IPS DF 6.9 (cell line): ENCODE data around the gene SMC2.

Experiments
- DNase-seq: peaks from one replicate; pipeline ENCODE4 v3.0.0-alpha.2; 2013; ENCODE audit warnings: low read depth, low spot score
- H3K27ac ChIP-seq: one replicate; pipeline ENCODE4 v1.5.1; 2013; ENCODE audit warnings: low read length, control low read depth
- H3K27me3 ChIP-seq: 2 replicates; pipeline ENCODE4 v1.6.1; 2013; ENCODE audit warnings: mild to moderate bottlenecking, low read length; ENCODE audit not compliant: control insufficient read depth, insufficient read depth
- H3K36me3 ChIP-seq: 2 replicates; pipeline ENCODE4 v1.6.1; 2013; ENCODE audit warnings: low read length; ENCODE audit not compliant: control insufficient read depth, insufficient read depth
- H3K4me1 ChIP-seq: 2 replicates; pipeline ENCODE4 v1.6.1; 2013; ENCODE audit warnings: low read length; ENCODE audit not compliant: control insufficient read depth, insufficient read depth
- H3K4me3 ChIP-seq: 2 replicates; pipeline ENCODE4 v1.5.1; 2013; ENCODE audit warnings: mild to moderate bottlenecking, low read length
- H3K9me3 ChIP-seq: 2 replicates; pipeline ENCODE4 v1.6.1; 2013; ENCODE audit warnings: low read length, inconsistent platforms; ENCODE audit not compliant: control insufficient read depth, insufficient read depth
- WGBS: extraction: QIAGEN DNeasy Blood & Tissue Kit; methylation state at CpG from one replicate; pipeline ENCODE4 v1.1.7; 2013; ENCODE audit warnings: mixed read lengths, missing lambda C conversion rate; ENCODE audit not compliant: insufficient read length, insufficient coverage; 5-methylcytosine and 5-hydroxymethylcytosine counted together

Gene SMC2

GRCh38 chr9:104173067-104173466 is 79.0 kb downstream of the SMC2 start:
- H3K9me3 ChIP-seq = no peaks in the 10 kb centered on the region
- no peaks in the 10 kb centered on the region for H3K27me3 ChIP-seq
- DNase-seq = no peak
- no peaks in the 10 kb centered on the region for H3K4me1 ChIP-seq
- no peak overlapping the region for H3K27ac ChIP-seq
- WGBS = no CpG with 5 or more reads among the region's 1 CpG
- no peak overlapping the region for H3K4me3 ChIP-seq
- H3K36me3 ChIP-seq = no peaks in the 10 kb centered on the region

DNA sequence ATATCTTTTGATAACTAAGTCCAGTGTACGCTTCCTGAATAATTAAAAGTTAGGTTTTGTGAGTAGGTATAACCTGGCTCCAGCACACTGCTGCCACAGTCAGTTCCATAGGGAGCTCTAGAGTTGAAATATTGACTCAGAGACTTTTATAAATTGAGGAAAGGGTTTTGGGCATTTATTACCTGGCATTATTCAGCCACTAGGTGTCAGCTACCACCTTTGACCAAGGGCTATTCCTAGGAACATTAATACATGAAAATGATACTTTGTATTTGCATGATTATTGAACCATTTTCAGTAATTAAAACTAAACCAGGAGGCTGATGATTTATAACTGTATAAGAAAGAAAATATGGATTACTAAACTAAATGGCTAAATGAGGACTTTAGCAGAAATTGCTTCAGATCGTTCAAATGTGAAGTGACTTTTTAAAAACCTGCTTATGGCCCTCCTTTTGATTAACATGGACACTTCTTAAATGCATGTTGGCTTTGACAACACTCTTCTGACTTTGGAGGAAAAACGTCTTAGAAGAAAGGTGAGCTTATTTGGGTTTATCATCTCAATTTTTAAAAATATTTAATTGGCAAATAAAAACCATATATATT is 83.0 kb downstream of the SMC2 start:
- H3K27me3 ChIP-seq = no peaks in the 10 kb centered on the region
- DNase-seq = peak; percentile 5
- H3K36me3 ChIP-seq = no peaks in the 10 kb centered on the region
- H3K27ac ChIP-seq = no peak overlapping the region
- no peaks in the 10 kb centered on the region for H3K9me3 ChIP-seq
- H3K4me3 ChIP-seq = no peak overlapping the region
- H3K4me1 ChIP-seq = no peaks in the 10 kb centered on the region
- no CpG with 5 or more reads among the region's 3 CpGs for WGBS

DNA sequence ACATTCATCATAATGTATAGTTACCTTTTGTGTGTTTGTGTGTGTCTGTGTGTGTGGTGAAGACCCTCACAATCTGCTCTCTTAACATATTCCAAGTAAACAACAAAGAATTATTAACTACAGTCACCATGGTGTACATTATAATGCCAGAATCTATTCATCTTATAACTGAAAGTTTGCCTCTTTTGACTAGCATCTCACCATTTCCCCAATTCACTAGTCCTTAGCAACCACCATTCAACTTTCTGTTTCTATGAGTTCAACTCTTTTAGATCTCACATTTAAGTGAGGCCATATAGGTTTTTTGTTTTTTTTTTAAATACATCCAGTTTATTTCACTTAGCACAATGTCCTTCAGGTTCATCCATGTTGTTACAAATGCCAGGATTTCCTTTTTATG is 83.6 kb downstream of the SMC2 start:
- Histone ChIP-seq H3K4me3 (no peak overlapping the region), H3K4me1 (no peaks in the 10 kb centered on the region), H3K9me3 (no peaks in the 10 kb centered on the region), H3K27ac (no peak overlapping the region), H3K36me3 (no peaks in the 10 kb centered on the region), H3K27me3 (no peaks in the 10 kb centered on the region)
- no peak for DNase-seq
